Smooth muscle cell (in vitro differentiated cells): Measurements from ENCODE around the gene PPARA. TPM values are rescaled to one million over a fixed set of nuclear protein-coding genes. Genes with fewer than 3 reads are reported as not detected.

Experiments
- DNase-seq: peaks from one replicate; lab custom pipeline; 2025; ENCODE audit not compliant: unreplicated experiment; lab: John Stamatoyannopoulos, UW
- H2AFZ ChIP-seq: fragments of 200-600 bp; sonication (generic); 2 replicates; pipeline ENCODE4 v1.6.0; 2016; ENCODE audit warnings: antibody characterized with exemption, low read depth, mild to moderate bottlenecking
- H3F3A ChIP-seq: fragments of 200-600 bp; sonication (generic); 2 replicates; pipeline ENCODE4 v1.6.0; 2017; ENCODE audit warnings: antibody characterized with exemption, low read depth
- H3K27ac ChIP-seq: fragments of 200-600 bp; sonication (generic); 2 replicates; pipeline ENCODE4 v1.5.1; 2016; ENCODE audit warnings: low read depth, mild to moderate bottlenecking
- H3K27me3 ChIP-seq: fragments of 200-600 bp; sonication (generic); 2 replicates; pipeline ENCODE4 v1.6.1; 2016; ENCODE audit warnings: low read depth, mild to moderate bottlenecking
- H3K36me3 ChIP-seq: fragments of 200-600 bp; sonication (generic); 2 replicates; pipeline ENCODE4 v1.5.1; 2016; ENCODE audit warnings: low read depth
- H3K4me1 ChIP-seq: fragments of 200-600 bp; sonication (generic); 2 replicates; pipeline ENCODE4 v1.5.1; 2016; ENCODE audit warnings: low read depth
- H3K4me2 ChIP-seq: fragments of 200-600 bp; sonication (generic); 2 replicates; pipeline ENCODE4 v1.6.0; 2016; ENCODE audit warnings: mild to moderate bottlenecking
- H3K4me3 ChIP-seq: fragments of 200-600 bp; sonication (generic); 2 replicates; pipeline ENCODE4 v1.5.1; 2016; ENCODE audit warnings: mild to moderate bottlenecking
- H3K79me2 ChIP-seq: fragments of 200-600 bp; sonication (generic); 2 replicates; pipeline ENCODE4 v1.6.0; 2016; ENCODE audit warnings: low read depth, mild to moderate bottlenecking
- H3K9ac ChIP-seq: fragments of 200-600 bp; sonication (generic); 2 replicates; pipeline ENCODE4 v1.6.0; 2016; ENCODE audit warnings: low read depth
- H3K9me3 ChIP-seq: fragments of 200-600 bp; sonication (generic); replicated peaks from 2 replicates; pipeline ENCODE4 v1.5.1; 2016; ENCODE audit warnings: low read depth
- H4K20me1 ChIP-seq: fragments of 200-600 bp; sonication (generic); 2 replicates; pipeline ENCODE4 v1.6.0; 2016; ENCODE audit warnings: low read depth
- CTCF ChIP-seq: fragments of 200-600 bp; sonication (generic); IDR thresholded peaks from 2 replicates; pipeline ENCODE4 v1.5.1; 2017; ENCODE audit warnings: borderline replicate concordance, mild to moderate bottlenecking, antibody characterized with exemption; ENCODE audit not compliant: insufficient read depth, poor library complexity, severe bottlenecking
- WGBS: methylation state at CpG from one replicate; pipeline ENCODE4 v1.1.7; 2016; ENCODE audit warnings: low lambda C conversion rate; 5-methylcytosine and 5-hydroxymethylcytosine counted together
- polyA plus RNA-seq: library from polyadenylated mRNA; unstranded; fragments of >200 nt; fragmentation: Nextera tagmentation; extraction: Ambion mirVana; gene quantifications from 2 replicates; pipeline ENCODE4 v1.2.1, GENCODE V29; 2016
- total RNA-seq: library from RNA; depleted of rRNA; stranded (reverse); fragments of >200 nt; gene quantifications from 2 replicates; pipeline ENCODE4 v1.2.3, GENCODE V29; 2014

Gene PPARA
- total and polyA plus RNA-seq, 2 experiments from 2014 or later: 9.2 to 18.0 TPM

GRCh38 chr22:46115388-46115678 lies 35.0 kb upstream of the PPARA start:
- Histone ChIP-seq H3K4me1 (peaks cover 4% of the 10 kb centered on the region), H3K4me2 (no peak overlapping the region), H3F3A (no peaks in the 10 kb centered on the region), H3K27me3 (no peaks in the 10 kb centered on the region), H3K9me3 (no peaks in the 10 kb centered on the region), H4K20me1 (no peaks in the 10 kb centered on the region), H3K79me2 (no peaks in the 10 kb centered on the region), H3K4me3 (no peak overlapping the region), H3K27ac (no peak overlapping the region), H3K9ac (no peak overlapping the region), H3K36me3 (no peaks in the 10 kb centered on the region), H2AFZ (no peak overlapping the region)
- TF ChIP-seq CTCF: no peak
- WGBS: 91% methylated on average over 4 of the region's 4 CpGs
- DNase-seq: no peak

GRCh38 chr22:46115755-46116490 lies 34.4 kb upstream of the PPARA start:
- Histone ChIP-seq H3K9me3 (no peaks in the 10 kb centered on the region), H3K36me3 (no peaks in the 10 kb centered on the region), H3K9ac (no peak overlapping the region), H3K4me3 (no peak overlapping the region), H3K4me1 (peaks cover 4% of the 10 kb centered on the region), H3K79me2 (no peaks in the 10 kb centered on the region), H2AFZ (no peak overlapping the region), H3F3A (no peaks in the 10 kb centered on the region), H3K4me2 (peak overlapping the region; percentile 63), H3K27ac (no peak overlapping the region), H4K20me1 (no peaks in the 10 kb centered on the region), H3K27me3 (no peaks in the 10 kb centered on the region)
- TF ChIP-seq CTCF: no peak
- WGBS: 82% methylated on average over 23 of the region's 23 CpGs
- DNase-seq: no peak

GRCh38 chr22:46116491-46116958 lies 33.8 kb upstream of the PPARA start:
- Histone ChIP-seq H3K27ac (no peak overlapping the region), H3K4me2 (peak overlapping the region; percentile 72), H2AFZ (peak overlapping the region; percentile 41), H3K9ac (no peak overlapping the region), H3K9me3 (no peaks in the 10 kb centered on the region), H3K36me3 (no peaks in the 10 kb centered on the region), H3K4me3 (no peak overlapping the region), H3F3A (no peaks in the 10 kb centered on the region), H3K4me1 (peaks cover 4% of the 10 kb centered on the region), H4K20me1 (no peaks in the 10 kb centered on the region), H3K79me2 (no peaks in the 10 kb centered on the region), H3K27me3 (no peaks in the 10 kb centered on the region)
- TF ChIP-seq CTCF: peak; percentile 91
- 16% methylated on average over 17 of the region's 28 CpGs for WGBS
- peak; percentile 88 for DNase-seq
